GM12874 (cell line): ENCODE data around the gene TSHZ1.

Experiments
- TF ChIP-seq, protein P1 (sequence below): IDR thresholded peaks from 2 replicates; pipeline ENCODE4 v1.5.1; 2011; ENCODE audit warnings: low read depth, mild to moderate bottlenecking, control low read depth, low read length, moderate library complexity; ENCODE audit not compliant: insufficient read depth

Gene TSHZ1

DNA sequence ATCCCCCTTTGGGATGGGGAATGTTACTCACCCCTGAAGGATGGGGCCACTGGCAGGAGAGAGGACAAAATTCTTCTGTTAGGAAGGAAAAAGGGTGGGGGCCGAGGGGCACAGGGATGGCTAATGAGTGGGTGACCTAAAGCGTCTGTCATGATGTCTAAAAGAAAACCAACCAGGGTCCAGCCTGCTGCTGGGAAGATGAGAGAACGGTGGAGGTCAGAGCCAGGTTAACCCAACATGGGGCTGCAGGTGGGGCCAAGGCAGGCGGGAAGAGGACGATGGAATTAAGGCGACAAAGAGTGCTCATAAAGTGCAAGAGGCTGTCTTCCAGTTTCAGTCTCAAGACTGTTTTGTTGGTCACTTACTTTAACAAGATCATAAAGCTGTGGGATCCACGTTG, 126.8 kb downstream of the TSHZ1 start:
- TF ChIP-seq, protein P1, sequence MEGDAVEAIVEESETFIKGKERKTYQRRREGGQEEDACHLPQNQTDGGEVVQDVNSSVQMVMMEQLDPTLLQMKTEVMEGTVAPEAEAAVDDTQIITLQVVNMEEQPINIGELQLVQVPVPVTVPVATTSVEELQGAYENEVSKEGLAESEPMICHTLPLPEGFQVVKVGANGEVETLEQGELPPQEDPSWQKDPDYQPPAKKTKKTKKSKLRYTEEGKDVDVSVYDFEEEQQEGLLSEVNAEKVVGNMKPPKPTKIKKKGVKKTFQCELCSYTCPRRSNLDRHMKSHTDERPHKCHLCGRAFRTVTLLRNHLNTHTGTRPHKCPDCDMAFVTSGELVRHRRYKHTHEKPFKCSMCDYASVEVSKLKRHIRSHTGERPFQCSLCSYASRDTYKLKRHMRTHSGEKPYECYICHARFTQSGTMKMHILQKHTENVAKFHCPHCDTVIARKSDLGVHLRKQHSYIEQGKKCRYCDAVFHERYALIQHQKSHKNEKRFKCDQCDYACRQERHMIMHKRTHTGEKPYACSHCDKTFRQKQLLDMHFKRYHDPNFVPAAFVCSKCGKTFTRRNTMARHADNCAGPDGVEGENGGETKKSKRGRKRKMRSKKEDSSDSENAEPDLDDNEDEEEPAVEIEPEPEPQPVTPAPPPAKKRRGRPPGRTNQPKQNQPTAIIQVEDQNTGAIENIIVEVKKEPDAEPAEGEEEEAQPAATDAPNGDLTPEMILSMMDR: no peak

DNA sequence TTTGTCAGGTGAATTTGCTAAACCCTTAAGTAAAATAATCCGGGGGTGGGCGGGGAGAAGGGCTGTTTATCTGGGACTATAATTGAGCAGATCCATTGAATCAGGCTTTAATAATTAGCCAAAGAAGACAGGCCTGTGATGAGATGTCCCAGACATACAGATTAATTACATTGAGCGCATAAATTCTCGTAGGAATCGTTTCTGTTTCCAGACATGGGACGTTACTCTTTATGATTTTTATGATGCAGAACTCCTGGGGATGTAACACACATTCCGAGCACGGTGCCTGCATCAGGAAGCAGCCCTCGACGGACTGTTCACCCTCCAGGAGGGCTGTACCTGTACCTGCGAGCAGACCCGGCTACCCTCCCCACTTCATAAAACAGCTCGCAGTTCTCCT, 128.0 kb downstream of the TSHZ1 start:
- TF ChIP-seq, protein P1: no peak
